ENCODE measurements around the gene ATF6. TPM values are rescaled to one million over a fixed set of nuclear protein-coding genes. Genes with fewer than 3 reads are reported as not detected.

The ATF6 gene
- total and polyA plus RNA-seq, 2 donors (not counting 1 experiment from before 2014, with no cell fraction given) = 25.3 to 27.4 TPM

DNA sequence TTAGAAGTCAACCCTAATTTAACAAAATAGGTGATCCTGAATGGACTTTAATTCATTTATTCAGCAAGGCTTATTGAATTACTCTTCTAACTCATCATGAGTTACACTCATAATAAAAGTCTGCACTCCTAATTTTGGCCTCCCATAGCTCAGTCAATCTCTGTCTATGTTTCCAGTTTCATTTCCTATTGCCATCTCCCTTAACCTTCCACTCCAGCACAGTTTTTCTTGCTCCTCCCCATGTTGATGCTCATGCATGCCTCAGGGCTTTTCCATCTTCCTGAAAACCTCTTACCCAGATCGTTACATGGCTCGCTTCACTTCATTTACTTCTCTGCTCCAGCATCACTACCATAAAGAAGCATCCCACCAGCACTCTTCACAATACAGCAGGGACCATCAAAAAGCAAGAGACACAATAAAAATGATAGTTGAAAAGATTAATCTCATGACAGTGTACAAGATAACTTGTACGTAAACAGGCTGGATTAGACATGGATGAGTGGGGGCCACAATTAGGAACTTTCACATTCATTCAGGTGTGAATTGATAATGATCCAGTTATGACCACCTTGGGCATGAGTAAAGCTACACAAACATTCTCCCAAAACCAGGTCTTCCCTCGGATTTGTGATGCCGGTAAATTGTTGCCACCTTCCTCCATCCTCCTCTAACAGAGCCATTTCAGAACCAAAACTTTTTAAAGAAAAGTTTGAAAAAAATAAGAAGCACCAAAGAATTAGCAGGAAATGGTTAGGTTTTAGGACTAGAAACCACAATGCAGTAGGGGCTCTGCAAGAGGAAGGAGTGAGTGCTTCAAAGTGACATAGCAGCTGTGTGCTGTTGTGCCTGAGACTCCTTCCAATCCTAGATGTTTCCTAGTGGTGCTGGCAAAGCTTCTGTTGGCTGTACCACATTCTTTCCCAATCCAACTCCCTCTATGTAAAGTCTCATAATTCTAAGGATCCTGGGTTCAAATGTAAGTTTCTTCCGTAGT is 167.8 kb downstream of the ATF6 start:
- TF ChIP-seq, protein P1, sequence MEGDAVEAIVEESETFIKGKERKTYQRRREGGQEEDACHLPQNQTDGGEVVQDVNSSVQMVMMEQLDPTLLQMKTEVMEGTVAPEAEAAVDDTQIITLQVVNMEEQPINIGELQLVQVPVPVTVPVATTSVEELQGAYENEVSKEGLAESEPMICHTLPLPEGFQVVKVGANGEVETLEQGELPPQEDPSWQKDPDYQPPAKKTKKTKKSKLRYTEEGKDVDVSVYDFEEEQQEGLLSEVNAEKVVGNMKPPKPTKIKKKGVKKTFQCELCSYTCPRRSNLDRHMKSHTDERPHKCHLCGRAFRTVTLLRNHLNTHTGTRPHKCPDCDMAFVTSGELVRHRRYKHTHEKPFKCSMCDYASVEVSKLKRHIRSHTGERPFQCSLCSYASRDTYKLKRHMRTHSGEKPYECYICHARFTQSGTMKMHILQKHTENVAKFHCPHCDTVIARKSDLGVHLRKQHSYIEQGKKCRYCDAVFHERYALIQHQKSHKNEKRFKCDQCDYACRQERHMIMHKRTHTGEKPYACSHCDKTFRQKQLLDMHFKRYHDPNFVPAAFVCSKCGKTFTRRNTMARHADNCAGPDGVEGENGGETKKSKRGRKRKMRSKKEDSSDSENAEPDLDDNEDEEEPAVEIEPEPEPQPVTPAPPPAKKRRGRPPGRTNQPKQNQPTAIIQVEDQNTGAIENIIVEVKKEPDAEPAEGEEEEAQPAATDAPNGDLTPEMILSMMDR (conservative IDR thresholded peaks at IDR 0.05 in 1 of 2, IDR thresholded peaks at IDR 0.05 in 1 of 2; ENCODE audit: low read depth in 1 of 2, low read length in 2 of 2) = no peak
- no peak for TF ChIP-seq EZH2 (IDR thresholded peaks at IDR 0.05; ENCODE audit: low read length, missing control alignments)
- no peaks in the 10 kb centered on the region for H3K9me3 ChIP-seq (ENCODE audit: control insufficient read depth, insufficient read depth, low read depth, low read length)
- H3K27ac ChIP-seq (ENCODE audit: insufficient read depth, low read length) = no peak overlapping the region
- no peak overlapping the region for H2AFZ ChIP-seq (ENCODE audit: low read length)
- H4K20me1 ChIP-seq (ENCODE audit: control insufficient read depth, extremely low read depth, insufficient read depth, low read length) = no peaks in the 10 kb centered on the region
- H3K4me1 ChIP-seq (ENCODE audit: control insufficient read depth, extremely low read depth, insufficient read depth, low read length) = peaks cover 3% of the 10 kb centered on the region
- H3K27me3 ChIP-seq (ENCODE audit: control insufficient read depth, insufficient read depth, low read length) = no peaks in the 10 kb centered on the region
- DNase-seq (ENCODE audit: low read depth in 2 of 2) = no peak
- no peak overlapping the region for H3K9ac ChIP-seq (ENCODE audit: insufficient read depth, low read length)
- no peaks in the 10 kb centered on the region for H3K79me2 ChIP-seq (ENCODE audit: control insufficient read depth, insufficient read depth, low read length)
- no peak overlapping the region for H3K4me3 ChIP-seq (replicated peaks in 1 of 4; ENCODE audit: control extremely low read depth in 1 of 4, insufficient read depth in 1 of 4, low read depth in 3 of 4, low read length in 4 of 4)
- no peaks in the 10 kb centered on the region for H3K36me3 ChIP-seq (ENCODE audit: control insufficient read depth, insufficient read depth, low read length)
- H3K4me2 ChIP-seq (ENCODE audit: extremely low read depth, insufficient read depth, low read length) = no peak overlapping the region

DNA sequence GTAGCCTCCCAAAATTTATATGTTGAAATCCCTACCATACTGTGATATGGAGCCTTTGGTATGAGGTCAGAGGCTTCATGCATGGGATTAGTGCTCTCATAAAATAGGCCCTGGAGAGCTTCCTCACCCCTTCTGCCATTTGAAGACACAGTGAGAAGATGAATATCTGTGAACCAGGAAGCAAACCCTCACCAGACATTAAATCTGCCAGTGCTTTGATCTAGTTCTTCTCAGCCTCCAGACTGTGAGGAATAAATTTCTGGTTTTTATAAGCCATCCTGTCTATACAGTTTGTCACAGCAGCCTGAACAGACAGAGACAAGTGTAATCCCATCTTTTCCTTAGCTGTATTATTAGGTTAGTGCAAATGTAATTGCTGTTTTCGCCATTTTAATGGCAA is 169.1 kb downstream of the ATF6 start:
- TF ChIP-seq EZH2 (IDR thresholded peaks at IDR 0.05; ENCODE audit: low read length, missing control alignments) = no peak
- TF ChIP-seq, protein P1 (conservative IDR thresholded peaks at IDR 0.05 in 1 of 2, IDR thresholded peaks at IDR 0.05 in 1 of 2; ENCODE audit: low read depth in 1 of 2, low read length in 2 of 2) = no peak

DNA sequence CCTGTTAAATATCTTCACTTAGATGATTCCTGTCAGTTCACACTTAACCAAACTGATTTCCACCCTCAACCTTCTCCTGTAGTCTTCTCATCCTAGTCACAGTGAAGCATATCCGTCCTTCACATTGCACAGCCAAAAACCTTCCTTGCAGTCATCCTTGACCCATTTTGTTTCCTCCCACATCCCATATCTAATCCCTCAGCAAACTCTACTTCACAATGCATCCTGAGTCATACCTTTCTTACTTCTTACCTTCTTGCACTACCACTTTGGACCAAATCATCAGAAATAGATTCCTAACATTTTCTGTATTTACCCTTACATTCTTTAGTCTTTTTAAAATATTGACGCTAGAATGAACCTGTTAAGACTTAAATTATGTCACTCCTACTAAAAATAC is 170.7 kb downstream of the ATF6 start:
- DNase-seq (ENCODE audit: low read depth in 2 of 2) = no peak
- Histone ChIP-seq H3K9ac (ENCODE audit: insufficient read depth, low read length) (no peak overlapping the region), H3K27me3 (ENCODE audit: control insufficient read depth, insufficient read depth, low read length) (no peaks in the 10 kb centered on the region), H3K27ac (ENCODE audit: insufficient read depth, low read length) (no peak overlapping the region), H2AFZ (ENCODE audit: low read length) (no peak overlapping the region), H3K4me3 (replicated peaks in 1 of 4; ENCODE audit: control extremely low read depth in 1 of 4, insufficient read depth in 1 of 4, low read depth in 3 of 4, low read length in 4 of 4) (no peak overlapping the region), H3K4me1 (ENCODE audit: control insufficient read depth, extremely low read depth, insufficient read depth, low read length) (no peaks in the 10 kb centered on the region), H3K79me2 (ENCODE audit: control insufficient read depth, insufficient read depth, low read length) (no peaks in the 10 kb centered on the region), H3K36me3 (ENCODE audit: control insufficient read depth, insufficient read depth, low read length) (no peaks in the 10 kb centered on the region), H3K4me2 (ENCODE audit: extremely low read depth, insufficient read depth, low read length) (no peak overlapping the region), H4K20me1 (ENCODE audit: control insufficient read depth, extremely low read depth, insufficient read depth, low read length) (no peaks in the 10 kb centered on the region), H3K9me3 (ENCODE audit: control insufficient read depth, insufficient read depth, low read depth, low read length) (no peaks in the 10 kb centered on the region)
- no peak for TF ChIP-seq EZH2 (IDR thresholded peaks at IDR 0.05; ENCODE audit: low read length, missing control alignments)
- TF ChIP-seq, protein P1 (conservative IDR thresholded peaks at IDR 0.05 in 1 of 2, IDR thresholded peaks at IDR 0.05 in 1 of 2; ENCODE audit: low read depth in 1 of 2, low read length in 2 of 2) = no peak

More for the DNA sequence above, 169.1 kb downstream of the ATF6 start:
- Histone ChIP-seq H3K79me2 (ENCODE audit: control insufficient read depth, insufficient read depth, low read length) (no peaks in the 10 kb centered on the region), H3K36me3 (ENCODE audit: control insufficient read depth, insufficient read depth, low read length) (no peaks in the 10 kb centered on the region), H3K27ac (ENCODE audit: insufficient read depth, low read length) (no peak overlapping the region), H3K27me3 (ENCODE audit: control insufficient read depth, insufficient read depth, low read length) (no peaks in the 10 kb centered on the region), H3K9me3 (ENCODE audit: control insufficient read depth, insufficient read depth, low read depth, low read length) (no peaks in the 10 kb centered on the region), H3K4me1 (ENCODE audit: control insufficient read depth, extremely low read depth, insufficient read depth, low read length) (no peaks in the 10 kb centered on the region), H3K4me3 (replicated peaks in 1 of 4; ENCODE audit: control extremely low read depth in 1 of 4, insufficient read depth in 1 of 4, low read depth in 3 of 4, low read length in 4 of 4) (no peak overlapping the region), H3K9ac (ENCODE audit: insufficient read depth, low read length) (no peak overlapping the region), H4K20me1 (ENCODE audit: control insufficient read depth, extremely low read depth, insufficient read depth, low read length) (no peaks in the 10 kb centered on the region), H2AFZ (ENCODE audit: low read length) (no peak overlapping the region), H3K4me2 (ENCODE audit: extremely low read depth, insufficient read depth, low read length) (no peak overlapping the region)
- DNase-seq (ENCODE audit: low read depth in 2 of 2) = no peak

Data from fibroblast of lung (primary cell).